Lower leg skin (tissue), 4 donors: ENCODE measurements around the gene AUTS2. TPM values are rescaled to one million over a fixed set of nuclear protein-coding genes. Genes with fewer than 3 reads are reported as not detected.

Experiments
- DNase-seq, 2 donors: peaks; one replicate each; pipeline ENCODE4 v3.0.0-alpha.2; 2019; ENCODE audit warnings: low spot score in 2 of 2
- H3K4me3 ChIP-seq: fragments of 200-600 bp; sonication (generic); 2 replicates; pipeline ENCODE4 v1.5.1; 2017; ENCODE audit warnings: mild to moderate bottlenecking, low read depth; ENCODE audit not compliant: poor library complexity, severe bottlenecking
- CTCF ChIP-seq, 3 donors: fragments of 450-650 bp; IDR thresholded peaks; one replicate each; pipeline ENCODE4 v1.5.1; 2016; ENCODE audit warnings: antibody characterized with exemption in 3 of 3, mild to moderate bottlenecking in 3 of 3, moderate library complexity in 2 of 3
- POLR2A ChIP-seq, 2 donors: fragments of 450-650 bp; IDR thresholded peaks; one replicate each; pipeline ENCODE4 v1.6.1; 2016 to 2017; ENCODE audit warnings: antibody characterized with exemption in 2 of 2, mild to moderate bottlenecking in 1 of 2, moderate library complexity in 1 of 2
- WGBS, 2 donors: methylation state at CpG; one replicate each; pipeline ENCODE4 v1.1.5; 2018; 5-methylcytosine and 5-hydroxymethylcytosine counted together
- intact Hi-C: fragments of 100-400 bp; cut with DNase I; formaldehyde crosslinking; loops from one replicate; pipeline ENCODE4 v1.15.0; 2023; ENCODE audit warnings: low total_unique reads
- total RNA-seq, 4 donors: library from RNA; depleted of rRNA; stranded (reverse); fragments of >200 nt; gene quantifications; one replicate each; pipeline ENCODE4 v1.1.0, GENCODE V29; 2016

Gene AUTS2
- total RNA-seq, 4 donors from 2014 or later: 30.8 to 41.9 (median 40.5) TPM

- 57 to 67% methylated on average over 11 of the region's 11 CpGs for WGBS, 2 donors
- TF ChIP-seq POLR2A (IDR thresholded peaks at IDR 0.05): no peak
- no peak for TF ChIP-seq CTCF (IDR thresholded peaks at IDR 0.05)
- DNase-seq: no peak
- H3K4me3 ChIP-seq: peak overlapping the region; percentile 21
- intact Hi-C loops: no loop called here
These were observed 998.3 kb downstream of the AUTS2 start for GRCh38 chr7:70596598-70596913.

- DNase-seq: no peak
- TF ChIP-seq CTCF (IDR thresholded peaks at IDR 0.05) (no peak), POLR2A (IDR thresholded peaks at IDR 0.05) (no peak)
- 52 to 59% methylated on average over 5 of the region's 5 CpGs for WGBS, 2 donors
- intact Hi-C loops: no loop called here
- H3K4me3 ChIP-seq: no peak overlapping the region
These were observed 998.8 kb downstream of the AUTS2 start for GRCh38 chr7:70597066-70597465.

- intact Hi-C loops: no loop called here
- no peak overlapping the region for H3K4me3 ChIP-seq
- peak in 1 of 2 donors; percentile 69 for DNase-seq
- TF ChIP-seq CTCF (IDR thresholded peaks at IDR 0.05) (no peak), POLR2A (IDR thresholded peaks at IDR 0.05) (no peak)
- WGBS, 2 donors: 53 to 54% methylated on average over 2 of the region's 2 CpGs
These were observed 1000.7 kb downstream of the AUTS2 start for GRCh38 chr7:70598976-70599375.

- no peak for TF ChIP-seq POLR2A (IDR thresholded peaks at IDR 0.05)
- no peak for TF ChIP-seq CTCF (IDR thresholded peaks at IDR 0.05)
- H3K4me3 ChIP-seq: no peak overlapping the region
- DNase-seq: no peak
- 47 to 54% methylated on average over 5 of the region's 5 CpGs for WGBS, 2 donors
- intact Hi-C loops: loop anchor here (10.0 kb wide), 1 partner anchor 95 kb away; no protein-coding TSS in a partner anchor
These were observed 1001.3 kb downstream of the AUTS2 start for GRCh38 chr7:70599446-70600190.

- no peak overlapping the region for H3K4me3 ChIP-seq
- no peak for TF ChIP-seq CTCF (IDR thresholded peaks at IDR 0.05)
- TF ChIP-seq POLR2A (IDR thresholded peaks at IDR 0.05): no peak
- intact Hi-C loops: loop anchor here (10.0 kb wide), 1 partner anchor 94 kb away; no protein-coding TSS in a partner anchor
- 97 to 100% methylated on average over 1 of the region's 1 CpG for WGBS, 2 donors
- DNase-seq: no peak
These were observed 1002.7 kb downstream of the AUTS2 start for GRCh38 chr7:70600993-70601392.

GRCh38 chr7:70602117-70602516 is 1003.8 kb downstream of the AUTS2 start:
- TF ChIP-seq POLR2A (IDR thresholded peaks at IDR 0.05): no peak
- no peak for TF ChIP-seq CTCF (IDR thresholded peaks at IDR 0.05)
- 35 to 42% methylated on average over 4 of the region's 4 CpGs for WGBS, 2 donors
- no peak overlapping the region for H3K4me3 ChIP-seq
- DNase-seq: no peak
- intact Hi-C loops: loop anchor here (10.0 kb wide), 1 partner anchor 93 kb away; no protein-coding TSS in a partner anchor
